Activated CD8-positive, alpha-beta T cell treated with anti-CD3 and anti-CD28 coated beads for 36 hours (primary cell): Measurements from ENCODE around the gene AKIRIN2. TPM values are rescaled to one million over a fixed set of nuclear protein-coding genes. Genes with fewer than 3 reads are reported as not detected.
A peak's percentile ranks its signal among the peaks of the same experiment; 100 is the strongest.

Source experiments
- ATAC-seq: fragments of 200-7000 bp; cut with Tn5 transposase; one replicate; pipeline ENCODE4 v1.10.0; 2021; ENCODE audit warnings: mild to moderate bottlenecking, moderate library complexity
- CTCF ChIA-PET: fragments of 350-600 bp; sonication (Branson Sonifier 250); formaldehyde crosslinking; loops from one replicate; lab custom pipeline; 2021; ENCODE audit warnings: antibody characterized with exemption; lab: Charles Lee
- POLR2A ChIA-PET: fragments of 350-600 bp; sonication (Branson Sonifier 250); formaldehyde crosslinking; loops from one replicate; lab custom pipeline; 2021; ENCODE audit warnings: antibody characterized with exemption; lab: Charles Lee
- DNase-seq: peaks from one replicate; pipeline ENCODE4 v3.0.0-alpha.2; 2020
- H3K27ac Mint-ChIP-seq: one replicate; pipeline ENCODE4 v1.8.0; 2021; ENCODE audit warnings: mild to moderate bottlenecking, mixed read lengths
- H3K27me3 Mint-ChIP-seq: one replicate; pipeline ENCODE4 v1.8.0; 2021; ENCODE audit warnings: mixed read lengths
- H3K36me3 Mint-ChIP-seq: one replicate; pipeline ENCODE4 v1.8.0; 2021; ENCODE audit warnings: low read depth, mixed read lengths
- H3K4me1 Mint-ChIP-seq: one replicate; pipeline ENCODE4 v1.8.0; 2021; ENCODE audit warnings: low read depth, mixed read lengths
- H3K4me3 Mint-ChIP-seq: one replicate; pipeline ENCODE4 v1.8.0; 2021; ENCODE audit warnings: mild to moderate bottlenecking, moderate library complexity, mixed read lengths
- H3K9me3 Mint-ChIP-seq: one replicate; pipeline ENCODE4 v1.8.0; 2021; ENCODE audit warnings: mixed read lengths
- CTCF ChIP-seq: fragments of 200-600 bp; IDR thresholded peaks from one replicate; pipeline ENCODE4 v1.8.0; 2022; ENCODE audit warnings: antibody characterized with exemption, mild to moderate bottlenecking
- intact Hi-C: fragments of 100-400 bp; cut with micrococcal nuclease; formaldehyde crosslinking; loops from one replicate; pipeline ENCODE4 v1.10.0; 2022
- total RNA-seq, 2 experiments: library from RNA; stranded (reverse); gene quantifications; one replicate each; pipeline ENCODE4 v1.2.3, GENCODE V29; 2021

Gene AKIRIN2
- total RNA-seq, 2 experiments from 2014 or later: 42.1 to 45.6 TPM

- POLR2A ChIA-PET: interaction anchor here (1.2 kb wide), 1 partner anchor 10 kb away, joined by 3 read pairs; no protein-coding TSS in a partner anchor
- no peaks in the 10 kb centered on the region for H3K9me3 Mint-ChIP-seq
- no peak overlapping the region for H3K27ac Mint-ChIP-seq
- intact Hi-C loops: no loop called here
- ATAC-seq: no peak
- H3K4me1 Mint-ChIP-seq: peaks cover 18% of the 10 kb centered on the region
- H3K36me3 Mint-ChIP-seq: no peaks in the 10 kb centered on the region
- DNase-seq: no peak
- H3K27me3 Mint-ChIP-seq: no peaks in the 10 kb centered on the region
- H3K4me3 Mint-ChIP-seq: no peak overlapping the region
- TF ChIP-seq CTCF: no peak
- CTCF ChIA-PET: interaction anchor here (0.6 kb wide), 1 partner anchor 9 kb away, joined by 3 read pairs; no protein-coding TSS in a partner anchor
These were observed 26.7 kb upstream of the AKIRIN2 start for GRCh38 chr6:87728706-87729105.

- ChIA-PET CTCF (no interaction called here), POLR2A (no interaction called here)
- no peak overlapping the region for H3K4me3 Mint-ChIP-seq
- intact Hi-C loops: no loop called here
- no peak for DNase-seq
- ATAC-seq: no peak
- H3K9me3 Mint-ChIP-seq: no peaks in the 10 kb centered on the region
- no peak overlapping the region for H3K27ac Mint-ChIP-seq
- no peaks in the 10 kb centered on the region for H3K27me3 Mint-ChIP-seq
- no peaks in the 10 kb centered on the region for H3K36me3 Mint-ChIP-seq
- H3K4me1 Mint-ChIP-seq: peaks cover 17% of the 10 kb centered on the region
- TF ChIP-seq CTCF: no peak
These were observed 23.2 kb upstream of the AKIRIN2 start for GRCh38 chr6:87724983-87725811.

- Mint-ChIP-seq H3K4me1 (peaks cover 16% of the 10 kb centered on the region), H3K27ac (no peak overlapping the region), H3K27me3 (no peaks in the 10 kb centered on the region), H3K4me3 (no peak overlapping the region), H3K36me3 (no peaks in the 10 kb centered on the region), H3K9me3 (no peaks in the 10 kb centered on the region)
- no peak for TF ChIP-seq CTCF
- POLR2A ChIA-PET: interaction anchor here (0.6 kb wide), 1 partner anchor 43 kb away, joined by 3 read pairs; no protein-coding TSS in a partner anchor
- CTCF ChIA-PET: no interaction called here
- peak; percentile 40 for ATAC-seq
- intact Hi-C loops: no loop called here
- no peak for DNase-seq
These were observed 21.4 kb upstream of the AKIRIN2 start for GRCh38 chr6:87723170-87724078.

- Mint-ChIP-seq H3K27ac (no peak overlapping the region), H3K27me3 (no peaks in the 10 kb centered on the region), H3K9me3 (no peaks in the 10 kb centered on the region), H3K36me3 (no peaks in the 10 kb centered on the region), H3K4me3 (no peak overlapping the region), H3K4me1 (peaks cover 16% of the 10 kb centered on the region)
- CTCF ChIA-PET: no interaction called here
- intact Hi-C loops: no loop called here
- no peak for TF ChIP-seq CTCF
- POLR2A ChIA-PET: interaction anchor here (0.6 kb wide), 1 partner anchor 43 kb away, joined by 3 read pairs; no protein-coding TSS in a partner anchor
- no peak for ATAC-seq
- no peak for DNase-seq
These were observed 20.6 kb upstream of the AKIRIN2 start for GRCh38 chr6:87722540-87723169.
